Measurements from ENCODE around the gene SPOP.
A peak's percentile ranks its signal among the peaks of the same experiment; 100 is the strongest.

SPOP gene

GRCh38 chr17:49677933-49678847 lies at the start of gene SPOP (continued):
- TF ChIP-seq ZBTB6 (tag by site-specific recombination; IDR thresholded peaks at IDR 0.05) (peak; percentile 75; the same call in 1 of the 2 replicates), ZBTB20 (tag by site-specific recombination; IDR thresholded peaks at IDR 0.05) (peak; percentile 36; the same call in 1 of the 2 replicates), ZNF341 (tag by site-specific recombination; IDR thresholded peaks at IDR 0.05; ENCODE audit: low read depth) (peak; percentile 70), ZBTB7A (tag by site-specific recombination; IDR thresholded peaks at IDR 0.05; ENCODE audit: low read depth) (0 out of 2 replicates have a peak, but pooled peaks have one; percentile 24), WT1 (tag by site-specific recombination; IDR thresholded peaks at IDR 0.05) (peak; percentile 99), ZNF658 (tag by site-specific recombination; IDR thresholded peaks at IDR 0.05) (no peak), ZNF404 (tag by site-specific recombination; IDR thresholded peaks at IDR 0.05) (no peak), PRDM6 (tag by site-specific recombination; IDR thresholded peaks at IDR 0.05) (no peak), ZNF174 (tag by site-specific recombination; IDR thresholded peaks at IDR 0.05) (no peak), ZNF664 (tag by site-specific recombination; IDR thresholded peaks at IDR 0.05) (0 out of 2 replicates have a peak, but pooled peaks have one; percentile 10), ZNF324 (tag by site-specific recombination; IDR thresholded peaks at IDR 0.05) (peak; percentile 97), ZBTB21 (tag by site-specific recombination; IDR thresholded peaks at IDR 0.05) (peak; percentile 95), OSR2 (tag by site-specific recombination; IDR thresholded peaks at IDR 0.05) (0 out of 2 replicates have a peak, but pooled peaks have one; percentile 0), ZNF707 (tag by site-specific recombination; IDR thresholded peaks at IDR 0.05) (0 out of 2 replicates have a peak, but pooled peaks have one; percentile 15), ZNF660 (tag by site-specific recombination; IDR thresholded peaks at IDR 0.05) (peak; percentile 33; the same call in 1 of the 2 replicates), ZNF335 (tag by site-specific recombination; conservative IDR thresholded peaks at IDR 0.05) (peak; percentile 76), ZNF10 (tag by site-specific recombination; IDR thresholded peaks at IDR 0.05) (no peak), ZFP3 (tag by site-specific recombination; IDR thresholded peaks at IDR 0.05; ENCODE audit: low read depth) (no peak), ZNF248 (tag by site-specific recombination; IDR thresholded peaks at IDR 0.05) (0 out of 2 replicates have a peak, but pooled peaks have one; percentile 29), ZNF561 (tag by site-specific recombination; IDR thresholded peaks at IDR 0.05; ENCODE audit: borderline replicate concordance) (peak; percentile 84), ZNF777 (tag by site-specific recombination; IDR thresholded peaks at IDR 0.05; ENCODE audit: borderline replicate concordance) (peak; percentile 60; the same call in 1 of the 2 replicates), GLIS1 (tag by site-specific recombination; IDR thresholded peaks at IDR 0.05) (peak; percentile 95), ZNF121 (tag by site-specific recombination; IDR thresholded peaks at IDR 0.05) (no peak), ZNF311 (tag by site-specific recombination; IDR thresholded peaks at IDR 0.05; ENCODE audit: borderline replicate concordance) (no peak)
- TF ChIP-seq, protein P1, sequence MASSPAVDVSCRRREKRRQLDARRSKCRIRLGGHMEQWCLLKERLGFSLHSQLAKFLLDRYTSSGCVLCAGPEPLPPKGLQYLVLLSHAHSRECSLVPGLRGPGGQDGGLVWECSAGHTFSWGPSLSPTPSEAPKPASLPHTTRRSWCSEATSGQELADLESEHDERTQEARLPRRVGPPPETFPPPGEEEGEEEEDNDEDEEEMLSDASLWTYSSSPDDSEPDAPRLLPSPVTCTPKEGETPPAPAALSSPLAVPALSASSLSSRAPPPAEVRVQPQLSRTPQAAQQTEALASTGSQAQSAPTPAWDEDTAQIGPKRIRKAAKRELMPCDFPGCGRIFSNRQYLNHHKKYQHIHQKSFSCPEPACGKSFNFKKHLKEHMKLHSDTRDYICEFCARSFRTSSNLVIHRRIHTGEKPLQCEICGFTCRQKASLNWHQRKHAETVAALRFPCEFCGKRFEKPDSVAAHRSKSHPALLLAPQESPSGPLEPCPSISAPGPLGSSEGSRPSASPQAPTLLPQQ (tag by site-specific recombination; IDR thresholded peaks at IDR 0.05): peak; percentile 88
- TF ChIP-seq, protein P2, sequence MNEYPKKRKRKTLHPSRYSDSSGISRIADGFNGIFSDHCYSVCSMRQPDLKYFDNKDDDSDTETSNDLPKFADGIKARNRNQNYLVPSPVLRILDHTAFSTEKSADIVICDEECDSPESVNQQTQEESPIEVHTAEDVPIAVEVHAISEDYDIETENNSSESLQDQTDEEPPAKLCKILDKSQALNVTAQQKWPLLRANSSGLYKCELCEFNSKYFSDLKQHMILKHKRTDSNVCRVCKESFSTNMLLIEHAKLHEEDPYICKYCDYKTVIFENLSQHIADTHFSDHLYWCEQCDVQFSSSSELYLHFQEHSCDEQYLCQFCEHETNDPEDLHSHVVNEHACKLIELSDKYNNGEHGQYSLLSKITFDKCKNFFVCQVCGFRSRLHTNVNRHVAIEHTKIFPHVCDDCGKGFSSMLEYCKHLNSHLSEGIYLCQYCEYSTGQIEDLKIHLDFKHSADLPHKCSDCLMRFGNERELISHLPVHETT (tag by site-specific recombination; IDR thresholded peaks at IDR 0.05): peak; percentile 96
- TF ChIP-seq, protein P3, sequence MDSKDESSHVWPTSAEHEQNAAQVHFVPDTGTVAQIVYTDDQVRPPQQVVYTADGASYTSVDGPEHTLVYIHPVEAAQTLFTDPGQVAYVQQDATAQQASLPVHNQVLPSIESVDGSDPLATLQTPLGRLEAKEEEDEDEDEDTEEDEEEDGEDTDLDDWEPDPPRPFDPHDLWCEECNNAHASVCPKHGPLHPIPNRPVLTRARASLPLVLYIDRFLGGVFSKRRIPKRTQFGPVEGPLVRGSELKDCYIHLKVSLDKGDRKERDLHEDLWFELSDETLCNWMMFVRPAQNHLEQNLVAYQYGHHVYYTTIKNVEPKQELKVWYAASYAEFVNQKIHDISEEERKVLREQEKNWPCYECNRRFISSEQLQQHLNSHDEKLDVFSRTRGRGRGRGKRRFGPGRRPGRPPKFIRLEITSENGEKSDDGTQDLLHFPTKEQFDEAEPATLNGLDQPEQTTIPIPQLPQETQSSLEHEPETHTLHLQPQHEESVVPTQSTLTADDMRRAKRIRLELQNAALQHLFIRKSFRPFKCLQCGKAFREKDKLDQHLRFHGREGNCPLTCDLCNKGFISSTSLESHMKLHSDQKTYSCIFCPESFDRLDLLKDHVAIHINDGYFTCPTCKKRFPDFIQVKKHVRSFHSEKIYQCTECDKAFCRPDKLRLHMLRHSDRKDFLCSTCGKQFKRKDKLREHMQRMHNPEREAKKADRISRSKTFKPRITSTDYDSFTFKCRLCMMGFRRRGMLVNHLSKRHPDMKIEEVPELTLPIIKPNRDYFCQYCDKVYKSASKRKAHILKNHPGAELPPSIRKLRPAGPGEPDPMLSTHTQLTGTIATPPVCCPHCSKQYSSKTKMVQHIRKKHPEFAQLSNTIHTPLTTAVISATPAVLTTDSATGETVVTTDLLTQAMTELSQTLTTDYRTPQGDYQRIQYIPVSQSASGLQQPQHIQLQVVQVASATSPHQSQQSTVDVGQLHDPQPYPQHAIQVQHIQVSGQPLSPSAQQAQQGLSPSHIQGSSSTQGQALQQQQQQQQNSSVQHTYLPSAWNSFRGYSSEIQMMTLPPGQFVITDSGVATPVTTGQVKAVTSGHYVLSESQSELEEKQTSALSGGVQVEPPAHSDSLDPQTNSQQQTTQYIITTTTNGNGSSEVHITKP (tag by site-specific recombination; IDR thresholded peaks at IDR 0.05): peak; percentile 80
- TF ChIP-seq, protein P4, sequence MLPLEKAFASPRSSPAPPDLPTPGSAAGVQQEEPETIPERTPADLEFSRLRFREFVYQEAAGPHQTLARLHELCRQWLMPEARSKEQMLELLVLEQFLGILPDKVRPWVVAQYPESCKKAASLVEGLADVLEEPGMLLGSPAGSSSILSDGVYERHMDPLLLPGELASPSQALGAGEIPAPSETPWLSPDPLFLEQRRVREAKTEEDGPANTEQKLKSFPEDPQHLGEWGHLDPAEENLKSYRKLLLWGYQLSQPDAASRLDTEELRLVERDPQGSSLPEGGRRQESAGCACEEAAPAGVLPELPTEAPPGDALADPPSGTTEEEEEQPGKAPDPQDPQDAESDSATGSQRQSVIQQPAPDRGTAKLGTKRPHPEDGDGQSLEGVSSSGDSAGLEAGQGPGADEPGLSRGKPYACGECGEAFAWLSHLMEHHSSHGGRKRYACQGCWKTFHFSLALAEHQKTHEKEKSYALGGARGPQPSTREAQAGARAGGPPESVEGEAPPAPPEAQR (tag by site-specific recombination; IDR thresholded peaks at IDR 0.05): peak; percentile 92
